T-helper 22 cell (primary cell): ENCODE data around the gene ITGB5.
"Not testable (repeated sequence)": the region's sequence is repeated elsewhere in the genome, so short reads cannot be mapped to it uniquely, and the experiment has no call there.

Experiments
- DNase-seq: peaks from one replicate; pipeline ENCODE4 v3.0.0-alpha.2; 2020; ENCODE audit warnings: low read depth

The ITGB5 gene

DNA sequence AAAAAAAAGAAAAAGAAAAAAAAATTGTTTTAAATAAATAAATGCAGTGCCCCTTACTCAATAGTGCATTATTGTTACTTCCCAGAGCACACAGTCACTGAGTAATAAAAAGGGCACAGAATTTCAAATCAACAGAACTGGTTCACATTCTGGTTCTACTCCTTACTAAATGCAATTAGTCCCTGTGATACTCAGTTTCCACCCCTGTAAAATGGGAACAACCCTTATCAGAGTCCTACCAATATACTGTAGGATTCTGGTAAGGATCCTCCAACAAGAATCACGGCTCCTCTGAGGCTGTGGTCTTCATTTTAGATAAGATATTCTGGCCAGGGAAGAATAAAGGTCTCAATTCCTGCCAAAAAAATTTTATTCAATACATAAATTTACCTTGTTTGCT, 50.7 kb downstream of the ITGB5 start:
- no peak for DNase-seq

DNA sequence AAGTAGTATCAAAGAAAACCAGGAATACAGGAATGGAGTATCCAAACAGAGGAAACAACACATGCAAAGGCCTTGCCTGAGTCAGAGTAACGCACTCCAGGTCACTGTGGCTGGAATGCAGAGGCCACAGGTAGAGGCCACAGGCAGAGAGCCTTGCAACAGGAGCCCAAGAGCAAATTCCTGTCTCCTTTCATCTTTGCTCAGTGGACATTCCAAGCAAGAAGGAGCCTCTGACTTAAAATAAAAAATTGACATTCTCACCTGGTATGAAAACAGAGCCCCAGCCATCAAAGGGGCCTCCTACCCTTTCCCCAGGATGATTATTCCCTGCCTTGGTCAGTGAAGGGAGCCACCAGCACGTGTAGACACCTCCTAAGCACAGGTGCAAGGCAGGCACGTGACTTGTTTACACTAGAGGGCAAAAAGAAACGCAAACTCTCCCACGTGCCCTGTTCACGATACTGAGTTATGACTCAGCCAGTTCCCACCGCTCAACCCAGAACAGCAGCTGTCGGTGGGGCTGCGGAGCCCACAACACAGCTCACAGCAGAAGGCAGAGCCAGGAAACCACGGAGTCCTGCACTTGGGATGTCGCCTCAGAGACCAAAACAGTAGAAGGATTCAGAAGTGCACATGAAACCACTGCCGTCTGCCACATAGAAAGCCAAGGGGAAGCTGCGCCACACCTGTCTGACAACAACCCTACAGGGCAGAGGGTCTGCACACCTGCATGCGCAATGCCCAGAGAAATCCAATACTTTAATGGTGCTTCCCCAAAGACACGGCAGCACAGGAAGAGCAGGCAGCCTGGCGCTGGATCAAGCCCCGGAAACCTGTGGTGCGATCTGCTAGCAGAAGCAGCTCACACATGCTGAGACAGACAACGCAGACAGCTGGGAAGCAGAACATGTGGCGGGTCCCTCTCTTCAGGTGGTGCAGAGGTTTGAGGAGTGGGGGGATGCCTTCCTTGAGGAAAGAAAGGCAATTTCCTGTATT, 52.1 kb downstream of the ITGB5 start:
- peak; percentile 25 for DNase-seq

DNA sequence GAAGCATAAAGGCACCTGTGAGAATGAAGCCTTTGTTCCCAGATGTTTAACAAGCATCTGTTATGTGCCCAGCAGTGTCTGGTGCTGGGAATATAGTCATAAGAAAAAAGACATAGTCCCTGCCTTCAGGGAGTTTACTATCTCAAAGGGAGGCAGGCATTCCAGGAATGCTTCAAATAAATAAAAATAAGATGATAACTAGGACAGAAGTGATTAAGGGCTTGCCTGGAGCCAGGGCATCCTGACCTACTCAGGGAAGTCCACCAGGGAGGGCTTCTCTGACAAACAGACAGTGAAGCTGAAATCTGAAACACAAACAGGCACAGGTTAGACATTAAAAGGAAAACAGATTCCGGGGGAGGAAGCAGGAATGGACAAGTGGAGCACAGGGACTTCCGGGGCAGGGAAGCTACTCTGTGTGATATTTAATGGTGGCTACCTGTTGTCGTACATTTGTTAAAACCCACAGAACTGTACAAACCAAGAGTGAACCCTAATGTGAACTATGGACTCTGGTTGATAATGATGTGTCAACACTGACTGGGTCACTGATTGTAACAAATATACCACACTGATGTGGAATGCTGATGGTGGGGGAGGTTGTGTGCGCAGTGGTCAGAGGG, 53.3 kb downstream of the ITGB5 start:
- DNase-seq, result no peak

DNA sequence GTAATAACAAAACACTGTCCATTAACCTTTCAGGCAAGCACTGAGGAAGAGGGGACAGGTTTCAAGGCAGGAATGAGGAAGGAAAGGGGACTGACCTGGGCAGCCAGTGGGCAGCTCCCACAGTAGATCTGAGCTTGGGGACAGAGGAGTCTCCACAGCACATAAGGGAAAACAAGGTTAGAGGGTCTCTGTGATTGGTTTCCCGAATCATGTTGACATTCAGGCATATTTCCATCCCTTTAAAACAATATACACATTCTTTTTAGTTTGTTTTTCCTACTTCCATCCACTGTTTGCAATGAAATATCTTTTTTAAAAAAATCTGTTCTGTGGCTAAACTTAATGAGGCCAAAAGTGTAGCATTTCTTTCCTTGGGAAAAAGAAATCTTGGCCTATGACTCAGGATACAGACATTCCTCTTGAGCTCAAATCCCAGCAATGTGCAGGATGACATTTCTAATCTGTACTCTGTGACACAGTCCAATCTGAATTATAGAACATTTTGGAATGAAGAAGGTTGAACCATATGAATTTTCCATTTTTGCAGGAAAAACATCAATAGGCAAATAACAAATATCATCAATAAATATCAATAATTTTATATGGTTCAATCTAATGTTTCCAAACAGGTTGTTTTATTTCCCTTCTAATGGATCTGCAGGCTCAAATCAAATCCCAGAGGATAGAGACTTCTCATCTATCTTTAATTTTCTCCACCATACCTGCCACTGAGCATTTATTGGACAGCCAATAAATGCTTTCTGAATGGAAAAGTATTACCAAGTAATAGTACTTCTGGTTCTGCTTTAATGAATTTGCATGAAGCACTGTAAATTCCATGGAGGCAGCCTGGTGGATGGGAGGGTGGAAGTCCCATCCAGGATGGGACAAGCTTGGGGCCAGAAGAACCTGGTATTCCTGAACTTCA, 54.1 kb downstream of the ITGB5 start:
- DNase-seq, result no peak

DNA sequence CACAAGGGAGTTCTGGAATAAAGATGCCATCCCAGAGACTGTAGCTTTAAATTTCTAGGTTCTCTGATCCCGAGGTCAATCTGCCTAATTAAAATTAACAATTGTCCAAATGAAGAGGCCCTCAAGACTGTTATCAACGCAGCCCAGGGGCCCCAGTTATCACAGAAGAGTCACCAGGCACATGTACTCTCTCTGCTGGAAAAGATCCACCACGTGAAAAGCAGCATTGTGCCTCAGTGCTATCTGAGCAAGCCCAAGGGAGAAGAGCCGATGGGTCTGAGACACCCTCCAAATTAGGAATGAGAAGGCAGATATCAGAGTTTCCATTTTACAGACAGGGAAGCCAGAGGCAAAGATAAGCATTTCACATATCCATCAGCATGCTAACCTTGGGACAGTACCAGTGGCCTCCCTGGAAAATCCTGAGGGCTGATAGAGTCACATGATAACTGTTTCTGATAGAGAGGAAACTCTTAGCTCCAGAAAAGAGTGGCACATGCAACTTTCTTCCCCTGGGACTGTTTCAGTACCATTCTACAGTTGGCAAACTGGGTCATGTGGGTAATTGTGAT, 55.5 kb downstream of the ITGB5 start:
- no peak for DNase-seq

DNA sequence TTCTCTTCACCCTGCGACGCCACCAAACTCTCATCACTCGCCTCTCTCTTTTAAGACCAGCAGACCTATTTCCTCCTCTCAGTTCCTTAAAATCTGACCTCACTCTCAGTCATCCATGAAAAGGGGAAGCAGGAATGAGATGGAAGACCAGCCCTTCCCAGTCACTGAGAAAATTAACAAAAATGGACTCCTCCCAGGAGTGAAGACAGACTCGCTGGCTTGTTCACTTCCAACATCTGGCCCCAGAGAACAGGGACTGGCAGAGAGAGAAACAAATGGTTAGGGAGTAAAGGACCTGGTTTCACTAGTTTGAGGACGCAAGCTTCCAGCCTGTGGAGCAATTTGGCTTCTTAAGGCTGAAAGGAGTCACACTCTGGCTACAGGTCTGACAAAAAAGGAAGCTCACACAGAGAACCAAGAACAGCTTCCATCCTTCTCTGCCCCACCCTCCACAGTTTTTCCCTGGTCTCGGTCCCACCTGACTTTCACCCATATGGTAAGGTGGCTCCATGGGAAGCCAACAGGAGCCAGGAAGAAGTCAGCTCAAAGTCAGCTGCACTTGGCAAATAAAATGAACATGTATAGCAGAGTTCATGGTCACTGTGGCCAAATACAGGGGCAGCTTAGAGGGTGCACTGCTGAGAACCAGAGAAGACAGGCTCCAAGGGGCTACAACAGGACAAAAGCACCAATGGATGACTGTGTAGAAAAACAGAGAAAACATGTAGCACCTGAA, 57.2 kb downstream of the ITGB5 start:
- no peak for DNase-seq

DNA sequence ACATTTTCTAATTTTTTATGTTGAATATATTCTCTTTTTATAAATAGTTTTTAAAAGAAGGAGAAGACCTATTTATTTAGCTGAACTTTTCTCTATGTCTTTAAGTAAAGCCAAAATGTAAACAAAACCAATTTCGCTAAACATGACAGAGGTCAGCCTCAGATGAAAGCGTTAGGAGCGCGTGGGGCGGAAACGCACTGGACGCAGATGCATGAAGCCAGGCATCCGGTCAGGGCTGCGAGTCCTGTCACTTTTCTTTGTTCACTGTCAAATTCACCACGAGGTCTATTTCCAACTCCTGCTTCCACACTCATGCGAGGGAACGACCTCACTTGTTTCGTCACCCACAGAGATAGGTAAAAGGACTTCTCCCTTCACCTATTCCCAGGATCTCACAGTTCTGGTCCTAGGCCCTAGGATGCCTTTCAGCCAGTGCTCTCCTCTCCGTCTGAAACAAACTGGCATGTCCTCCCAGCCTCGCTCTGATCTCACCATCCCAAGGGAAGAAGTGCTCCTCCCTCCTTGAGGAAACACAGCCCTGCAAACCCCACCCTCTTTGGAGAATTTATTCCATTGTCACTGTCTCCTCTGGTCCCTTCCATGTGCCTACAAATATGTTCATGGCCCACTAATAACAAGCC, 57.9 kb downstream of the ITGB5 start:
- no peak for DNase-seq

DNA sequence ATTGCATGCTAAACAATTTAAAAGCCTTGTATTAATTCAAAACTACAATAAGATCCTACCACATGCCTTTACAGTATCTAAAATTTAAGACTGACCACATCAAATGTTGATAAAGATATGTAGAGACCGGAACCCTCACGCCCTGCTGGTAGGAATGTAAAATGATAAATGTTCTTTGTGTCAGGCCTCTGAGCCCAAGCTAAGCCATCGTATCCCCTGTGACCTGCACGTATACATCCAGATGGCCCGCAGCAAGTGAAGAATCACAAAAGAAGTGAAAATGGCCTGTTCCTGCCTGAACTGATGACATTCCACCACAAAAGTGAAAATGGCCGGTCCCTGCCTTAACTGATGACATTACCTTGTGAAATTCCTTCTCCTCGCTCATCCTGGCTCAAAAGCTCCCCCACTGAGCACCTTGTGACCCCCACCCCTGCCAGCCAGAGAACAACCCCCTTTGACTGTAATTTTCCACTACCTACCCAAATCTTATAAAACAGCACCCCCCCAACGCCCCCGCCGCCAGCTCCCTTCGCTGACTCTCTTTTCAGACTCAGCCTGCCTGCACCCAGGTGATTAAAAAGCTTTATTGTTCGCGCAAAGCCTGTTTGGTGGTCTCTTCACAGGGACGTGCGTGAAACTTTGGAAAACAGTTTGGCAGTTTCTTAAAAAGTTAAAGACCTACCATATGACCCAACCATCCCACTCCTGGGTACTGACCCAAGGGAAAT, 59.5 kb downstream of the ITGB5 start:
- DNase-seq, result not testable (repeated sequence)

DNA sequence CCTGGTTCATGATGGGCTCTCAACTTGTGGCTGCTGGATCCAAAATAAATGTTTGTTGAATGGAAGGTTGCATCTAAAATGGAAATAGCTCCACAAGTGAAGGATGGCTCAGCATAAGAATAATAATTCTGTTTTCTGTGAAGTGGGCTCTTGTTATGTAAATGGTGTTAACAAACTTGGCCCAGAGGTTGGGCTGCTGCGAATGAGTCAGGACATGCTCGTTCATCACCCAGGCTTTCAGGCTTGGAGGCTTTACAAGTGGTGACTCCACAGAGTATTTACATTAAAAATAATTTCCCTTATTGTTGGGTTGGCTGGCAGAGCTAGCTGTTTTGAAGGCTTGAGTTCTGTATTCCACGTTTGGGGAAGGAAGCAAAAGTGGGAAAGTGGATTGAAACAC, 60.5 kb downstream of the ITGB5 start:
- no peak for DNase-seq

DNA sequence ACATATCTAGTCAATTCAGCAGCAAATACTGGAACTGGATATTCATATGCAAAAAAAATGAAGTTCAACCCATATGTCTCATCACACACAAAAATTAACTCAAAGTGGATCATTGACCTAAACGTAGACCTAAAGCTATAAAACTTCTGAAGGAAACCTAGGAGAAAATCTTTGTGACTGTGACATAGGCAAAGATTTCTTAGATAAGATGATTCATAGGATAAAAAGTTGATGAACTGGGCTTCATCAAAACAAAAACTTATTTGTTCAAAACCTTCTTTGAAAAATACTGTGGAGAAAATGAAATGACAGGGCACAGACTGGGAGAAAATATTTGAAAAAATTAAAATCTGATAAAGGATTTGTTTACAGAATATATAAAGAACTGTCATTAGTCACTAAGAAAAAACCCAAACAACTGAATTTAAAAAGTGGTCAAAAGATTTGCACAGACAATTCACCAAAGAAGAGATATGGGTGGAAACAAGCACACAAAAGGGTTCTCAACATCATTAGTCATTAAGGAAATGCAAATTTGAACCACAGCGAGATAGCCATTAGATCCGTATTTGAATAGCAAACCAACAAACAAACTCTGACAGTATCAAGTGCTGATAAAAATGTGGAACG, 62.8 kb downstream of the ITGB5 start:
- DNase-seq, result no peak

DNA sequence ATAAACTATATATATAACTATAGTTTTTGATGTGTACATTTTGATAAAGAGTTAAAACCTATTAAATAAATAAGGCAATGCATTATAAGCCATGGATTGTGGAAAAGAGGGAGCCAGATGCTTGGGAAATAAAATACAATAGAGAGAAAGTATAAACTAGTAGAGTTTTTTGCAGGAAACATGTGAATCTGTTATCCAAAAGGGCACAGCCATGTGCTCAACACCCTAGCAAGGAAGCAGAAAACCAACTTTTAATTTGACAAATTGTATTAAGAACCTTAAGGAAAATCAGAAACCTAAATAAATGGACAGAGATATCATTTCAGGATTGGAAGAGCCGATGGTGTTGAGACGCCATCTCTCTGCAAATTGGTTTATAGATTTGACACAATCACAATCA, 63.5 kb downstream of the ITGB5 start:
- DNase-seq, result no peak

DNA sequence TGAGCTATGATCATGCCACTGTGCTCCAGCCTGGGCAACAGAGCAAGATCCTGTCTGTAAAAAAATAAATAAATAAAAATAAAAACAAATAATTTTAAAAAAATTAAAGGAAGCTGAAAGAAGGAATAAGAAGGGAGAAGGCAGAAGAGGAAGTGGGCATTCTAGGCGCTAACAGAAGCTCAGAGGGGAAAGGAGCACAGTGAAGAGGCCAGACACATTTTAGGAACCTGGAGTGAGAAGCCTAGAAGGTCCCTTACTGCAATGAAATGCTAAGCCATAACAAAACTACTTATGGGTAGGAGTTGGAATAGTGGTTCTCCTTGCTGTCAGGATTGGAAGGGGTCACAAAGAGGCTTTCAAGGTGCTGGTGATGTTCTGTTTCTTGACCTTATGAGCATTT, 64.0 kb downstream of the ITGB5 start:
- no peak for DNase-seq

DNA sequence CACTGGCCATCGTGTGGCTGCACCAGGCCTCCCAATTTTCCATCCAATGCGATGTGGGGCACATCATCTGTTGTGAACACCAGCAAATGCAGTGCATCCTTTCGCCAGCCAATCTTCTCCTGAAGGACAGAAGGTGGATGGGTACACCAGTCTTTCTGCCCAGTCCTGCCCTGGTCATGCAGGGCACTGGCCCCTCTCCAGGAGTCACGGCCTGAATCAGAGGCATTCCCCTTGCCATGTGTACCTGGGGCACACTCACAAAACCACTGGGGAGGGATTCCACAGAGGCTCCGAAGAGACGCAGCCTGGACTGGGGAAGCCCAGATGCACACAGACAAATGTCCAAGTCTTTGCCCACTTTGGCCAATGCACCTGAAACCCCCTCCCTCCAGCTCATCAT, 65.8 kb downstream of the ITGB5 start:
- DNase-seq, result no peak

DNA sequence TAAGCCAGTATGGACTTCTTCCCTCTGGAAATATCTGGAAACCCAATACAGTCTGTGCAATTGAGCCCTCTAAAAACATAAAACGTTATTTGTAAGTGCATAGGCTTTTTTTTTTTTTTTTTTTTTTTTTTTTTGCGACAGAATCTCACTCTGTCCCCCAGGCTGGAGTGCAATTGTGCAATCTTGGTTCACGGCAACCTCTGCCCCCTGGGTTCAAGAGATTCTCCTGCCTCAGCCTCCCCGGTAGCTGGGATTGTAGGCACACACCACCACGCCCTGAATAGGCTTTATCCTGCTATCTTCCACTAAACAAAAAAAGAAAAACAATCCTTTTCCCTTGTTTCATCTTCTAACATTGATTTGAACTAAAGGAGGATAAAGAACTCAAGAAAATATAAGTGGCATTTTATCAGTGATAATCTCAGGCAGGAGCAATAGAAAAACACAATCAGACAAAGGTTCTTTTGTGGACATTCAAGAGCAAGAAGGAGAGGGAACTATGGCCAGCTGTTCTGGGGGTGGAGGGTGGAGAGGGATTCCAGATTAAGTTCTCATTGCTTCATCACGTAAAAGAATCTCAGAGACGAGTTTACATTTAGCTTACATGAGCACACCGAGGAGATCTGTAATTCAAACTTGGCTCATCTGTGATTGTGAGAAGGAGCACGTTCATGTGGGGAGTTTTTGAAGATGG, 68.6 kb downstream of the ITGB5 start:
- no peak for DNase-seq

DNA sequence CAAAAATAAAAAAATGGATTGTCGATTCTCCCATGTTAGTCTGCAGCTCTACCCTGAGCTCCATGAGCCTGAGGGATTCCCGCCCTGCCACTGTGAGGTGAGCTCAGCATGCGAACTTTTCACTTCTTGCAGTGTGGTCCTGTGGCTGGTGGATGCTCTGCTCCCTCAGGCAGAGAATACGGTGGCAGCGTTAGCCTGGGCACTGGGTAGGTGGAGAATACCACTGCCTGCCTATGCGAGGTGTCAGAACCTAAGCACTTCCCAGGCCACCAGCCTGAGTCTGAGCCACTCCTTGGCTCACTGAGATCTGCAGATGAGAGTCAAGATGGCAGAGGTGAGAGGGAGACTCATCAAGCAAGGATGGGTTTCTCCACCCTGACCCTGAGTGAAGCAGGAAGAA, 70.1 kb downstream of the ITGB5 start:
- DNase-seq, result no peak

DNA sequence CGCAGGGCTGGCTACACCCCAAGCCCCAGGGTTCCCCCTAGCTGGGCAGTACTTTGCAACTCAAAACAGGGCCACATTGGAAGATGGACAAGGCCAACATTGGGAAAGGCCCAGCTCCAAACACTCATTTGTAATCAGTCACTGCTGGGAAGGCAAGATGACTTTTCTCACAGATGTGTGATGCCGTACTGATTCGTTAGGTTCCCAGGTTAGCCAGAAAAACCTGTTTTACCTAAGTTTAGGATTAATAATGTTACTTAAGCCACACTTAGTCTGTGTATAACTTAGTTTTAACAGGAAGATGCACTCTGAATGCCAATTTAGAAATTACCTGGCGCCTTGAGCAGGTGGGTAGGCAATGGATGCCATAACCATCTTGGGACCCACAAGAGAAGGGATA, 71.0 kb downstream of the ITGB5 start:
- DNase-seq, result no peak

DNA sequence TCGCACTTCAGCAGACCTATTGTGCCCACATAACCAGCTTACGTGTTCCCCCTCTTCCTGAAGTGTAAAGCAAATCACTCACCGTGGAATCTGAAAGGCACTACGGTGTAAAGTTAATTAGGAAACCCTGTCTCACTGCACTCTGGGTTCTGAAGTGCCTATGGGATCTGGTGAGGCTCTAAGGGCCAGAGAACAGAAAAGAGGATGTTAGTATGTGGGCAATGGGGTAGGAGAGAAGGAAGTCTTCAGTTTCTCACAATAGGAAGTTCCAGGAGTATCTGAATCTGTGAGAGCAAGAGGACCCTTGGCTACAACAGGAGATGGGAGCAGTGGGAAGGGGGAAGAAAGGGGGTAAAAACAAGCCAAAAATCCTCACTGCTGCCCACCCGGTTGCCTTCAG, 71.4 kb downstream of the ITGB5 start:
- no peak for DNase-seq

DNA sequence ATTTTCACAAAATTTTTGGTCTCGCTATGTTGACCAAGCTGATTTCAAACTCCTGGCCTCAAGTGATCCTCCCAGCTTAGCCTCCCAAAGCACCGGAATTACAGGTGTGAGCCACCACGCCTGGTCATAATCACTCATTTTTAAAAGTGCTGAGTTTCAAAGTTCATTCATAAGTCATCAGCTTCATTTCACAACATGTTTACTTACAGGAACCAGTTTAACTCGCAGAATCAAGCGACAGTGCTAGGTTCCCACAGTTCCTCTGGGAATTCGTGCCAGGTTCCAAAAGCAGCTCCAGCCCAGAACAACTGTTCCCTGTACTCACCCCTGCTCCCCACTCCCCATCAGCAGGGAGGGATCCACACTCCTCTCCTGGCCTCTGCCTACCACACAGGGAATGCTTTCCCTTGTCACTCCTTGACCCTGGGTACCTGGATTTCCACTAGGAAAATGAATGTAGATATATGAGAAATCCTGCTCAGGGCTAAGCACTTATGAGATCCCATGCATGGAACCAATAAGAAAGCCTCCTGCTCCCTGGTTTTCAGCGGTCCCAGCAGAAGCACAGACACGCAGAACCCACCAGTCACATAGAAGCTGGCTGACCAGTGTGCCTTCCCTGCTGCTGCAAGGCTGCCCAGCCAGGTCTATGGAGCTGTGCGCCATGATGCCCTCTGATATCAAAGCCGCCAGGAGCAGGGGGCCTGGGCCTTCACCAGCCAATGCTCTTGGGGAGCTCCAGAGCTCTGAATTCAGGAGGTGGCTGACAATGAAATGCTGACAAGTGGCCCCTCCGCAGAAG, 72.3 kb downstream of the ITGB5 start:
- DNase-seq, result no peak
